SK-N-SH (cell line): ENCODE results near the gene MX2.

Experiments
- EP300 ChIP-seq, 2 experiments: IDR thresholded peaks; 2 replicates each; pipeline versions ENCODE4 v1.4.0 to v1.6.1; 2012; ENCODE audit warnings: borderline replicate concordance in 1 of 2, low read depth in 1 of 2, low read length in 1 of 2
- GATA2 ChIP-seq: sonication (generic); formaldehyde crosslinking; IDR thresholded peaks from 2 replicates; pipeline ENCODE4 v1.5.0; 2020; ENCODE audit warnings: mild to moderate bottlenecking, missing genetic modification reagents
- JUND ChIP-seq: IDR thresholded peaks from 2 replicates; pipeline ENCODE4 v1.4.0; 2012
- MAX ChIP-seq: IDR thresholded peaks from 2 replicates; pipeline ENCODE4 v1.4.0; 2012; ENCODE audit warnings: low read depth
- MXI1 ChIP-seq: IDR thresholded peaks from 2 replicates; pipeline ENCODE4 v1.6.1; 2012; ENCODE audit warnings: mild to moderate bottlenecking, low read depth, low read length, improper control_type of control experiment
- NFIC ChIP-seq: IDR thresholded peaks from 2 replicates; pipeline ENCODE4 v1.4.0; 2012; ENCODE audit warnings: borderline replicate concordance
- RCOR1 ChIP-seq: fragments of 150-350 bp; IDR thresholded peaks from 2 replicates; pipeline ENCODE4 v1.6.1; 2017; ENCODE audit warnings: antibody characterized with exemption, low read length
- REST ChIP-seq: IDR thresholded peaks from 2 replicates; pipeline ENCODE4 v1.6.1; 2012; ENCODE audit warnings: mild to moderate bottlenecking, low read depth, low read length, moderate library complexity
- RFX5 ChIP-seq: IDR thresholded peaks from 2 replicates; pipeline ENCODE4 v1.6.1; 2012; ENCODE audit warnings: mild to moderate bottlenecking, improper control_type of control experiment, low read length
- SIN3A ChIP-seq: IDR thresholded peaks from 2 replicates; pipeline ENCODE4 v1.6.1; 2012; ENCODE audit warnings: low read depth, mild to moderate bottlenecking, low read length, moderate library complexity, borderline replicate concordance
- SMC3 ChIP-seq: IDR thresholded peaks from 2 replicates; pipeline ENCODE4 v1.6.1; 2012; ENCODE audit warnings: low read depth, low read length, improper control_type of control experiment
- TEAD4 ChIP-seq: IDR thresholded peaks from 2 replicates; pipeline ENCODE4 v1.4.0; 2012; ENCODE audit warnings: mild to moderate bottlenecking, borderline replicate concordance; ENCODE audit not compliant: insufficient read depth
- USF2 ChIP-seq: fragments of 150-350 bp; IDR thresholded peaks from 2 replicates; pipeline ENCODE4 v1.6.1; 2017; ENCODE audit warnings: antibody characterized with exemption, low read length, low read depth, borderline replicate concordance
- TF ChIP-seq, protein P1 (sequence below): fragments of 200-600 bp; sonication (generic); IDR thresholded peaks from 2 replicates; pipeline ENCODE4 v1.6.1; 2017; ENCODE audit warnings: antibody characterized with exemption, mild to moderate bottlenecking, moderate library complexity

DNA sequence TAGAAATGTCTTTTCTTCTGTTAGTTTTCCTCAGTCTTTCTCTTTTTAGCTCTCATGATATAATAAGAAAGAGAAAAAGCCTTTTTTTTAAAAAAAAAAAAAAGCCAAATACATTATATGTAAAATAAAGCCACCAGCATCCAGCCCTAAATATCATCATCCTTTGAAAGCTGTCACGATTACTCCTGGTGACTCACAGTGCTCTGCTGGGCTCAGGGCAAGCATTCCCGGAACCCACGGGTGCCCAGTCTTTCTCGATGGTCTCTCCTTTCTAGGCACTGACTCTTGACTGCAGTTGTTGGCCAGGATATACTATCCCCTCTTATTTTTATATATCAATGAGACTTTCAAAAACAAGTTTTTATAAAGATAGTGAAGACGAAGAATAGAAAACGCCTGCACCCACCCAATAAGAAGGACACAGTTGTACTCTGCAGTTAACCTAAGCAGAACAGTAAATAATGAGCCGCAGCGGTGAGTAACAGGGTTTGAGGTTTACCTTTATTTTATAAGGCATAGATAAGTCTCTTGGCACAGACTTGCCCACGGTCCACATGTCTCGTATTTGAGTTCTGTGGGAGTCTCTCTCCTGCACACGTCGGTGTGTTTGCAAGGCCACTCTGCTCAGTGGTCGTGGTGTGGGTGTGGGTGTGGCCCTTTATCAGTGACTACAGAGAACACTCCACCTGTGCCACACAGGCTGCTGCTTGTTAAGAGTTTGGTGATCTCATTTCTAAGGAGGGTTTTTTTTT, 15.7 kb upstream of the MX2 start:
- TF ChIP-seq MXI1, result no peak
- no peak for TF ChIP-seq TEAD4
- TF ChIP-seq SMC3, result no peak
- no peak for TF ChIP-seq EP300 (IDR thresholded peaks at IDR 0.05; ENCODE audit: borderline replicate concordance in 1 of 2, low read depth in 1 of 2, low read length in 1 of 2)
- no peak for TF ChIP-seq SIN3A
- no peak for TF ChIP-seq JUND
- TF ChIP-seq, protein P1, sequence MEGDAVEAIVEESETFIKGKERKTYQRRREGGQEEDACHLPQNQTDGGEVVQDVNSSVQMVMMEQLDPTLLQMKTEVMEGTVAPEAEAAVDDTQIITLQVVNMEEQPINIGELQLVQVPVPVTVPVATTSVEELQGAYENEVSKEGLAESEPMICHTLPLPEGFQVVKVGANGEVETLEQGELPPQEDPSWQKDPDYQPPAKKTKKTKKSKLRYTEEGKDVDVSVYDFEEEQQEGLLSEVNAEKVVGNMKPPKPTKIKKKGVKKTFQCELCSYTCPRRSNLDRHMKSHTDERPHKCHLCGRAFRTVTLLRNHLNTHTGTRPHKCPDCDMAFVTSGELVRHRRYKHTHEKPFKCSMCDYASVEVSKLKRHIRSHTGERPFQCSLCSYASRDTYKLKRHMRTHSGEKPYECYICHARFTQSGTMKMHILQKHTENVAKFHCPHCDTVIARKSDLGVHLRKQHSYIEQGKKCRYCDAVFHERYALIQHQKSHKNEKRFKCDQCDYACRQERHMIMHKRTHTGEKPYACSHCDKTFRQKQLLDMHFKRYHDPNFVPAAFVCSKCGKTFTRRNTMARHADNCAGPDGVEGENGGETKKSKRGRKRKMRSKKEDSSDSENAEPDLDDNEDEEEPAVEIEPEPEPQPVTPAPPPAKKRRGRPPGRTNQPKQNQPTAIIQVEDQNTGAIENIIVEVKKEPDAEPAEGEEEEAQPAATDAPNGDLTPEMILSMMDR, result no peak
- TF ChIP-seq RFX5, result no peak
- TF ChIP-seq GATA2 (CRISPR knock-in tag), result no peak
- TF ChIP-seq USF2, result no peak
- no peak for TF ChIP-seq REST
- TF ChIP-seq NFIC, result no peak
- TF ChIP-seq MAX, result no peak
- TF ChIP-seq RCOR1, result no peak
